Stimulated activated CD4-positive, alpha-beta T cell treated with anti-CD3 and anti-CD28 coated beads, Interleukin-15, amount 100 ng/mL, for 1 hour (primary cell): ENCODE measurements around the gene HOXB3.

Experiments used
- DNase-seq, 2 donors: peaks; one replicate each; pipeline ENCODE4 v3.0.0-alpha.2; 2020; ENCODE audit warnings: low read depth in 1 of 2, low spot score in 1 of 2

The HOXB3 gene

DNA sequence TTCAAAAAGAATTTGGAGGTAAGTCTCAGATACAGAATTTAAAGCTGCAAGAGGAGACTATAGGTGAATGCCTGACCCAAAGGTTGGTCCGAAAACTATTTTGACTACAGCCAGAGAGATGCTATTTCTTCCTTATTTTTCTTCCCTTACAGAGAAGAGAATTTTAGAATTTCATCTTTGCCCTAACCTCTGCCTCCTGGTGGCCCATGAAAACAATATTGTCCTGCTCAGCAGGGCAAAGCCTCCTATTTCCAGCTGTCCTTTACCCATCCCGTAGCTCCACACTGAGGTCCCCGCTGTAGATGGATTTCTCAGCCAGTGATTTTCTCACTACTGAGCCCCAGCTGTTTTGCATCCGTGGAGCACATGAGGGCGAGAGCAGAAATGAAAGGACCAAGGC is 83.8 kb downstream of the HOXB3 start:
- no peak for DNase-seq

DNA sequence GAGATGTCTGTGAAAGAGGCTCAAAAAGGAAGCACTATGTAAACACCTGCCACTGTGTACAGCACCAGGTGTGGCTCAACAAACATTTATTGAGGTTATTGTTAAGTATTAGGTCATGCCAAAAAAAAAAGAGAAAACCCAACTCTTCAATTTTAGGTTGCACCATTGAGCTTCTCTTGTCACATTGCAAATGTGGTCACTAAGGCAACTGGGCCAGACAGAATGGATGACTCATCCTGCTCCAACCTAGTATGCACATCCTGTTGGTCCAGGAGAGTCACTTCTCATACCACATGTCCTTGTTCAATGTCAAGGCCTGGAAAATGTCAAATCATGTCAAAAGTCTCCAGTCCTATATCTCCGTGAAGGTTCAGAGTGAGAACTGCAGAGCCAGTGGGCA is 84.3 kb downstream of the HOXB3 start:
- peak in 1 of 2 donors; percentile 22 for DNase-seq

GRCh38 chr17:48504953-48505352 is 85.1 kb downstream of the HOXB3 start:
- no peak for DNase-seq

DNA sequence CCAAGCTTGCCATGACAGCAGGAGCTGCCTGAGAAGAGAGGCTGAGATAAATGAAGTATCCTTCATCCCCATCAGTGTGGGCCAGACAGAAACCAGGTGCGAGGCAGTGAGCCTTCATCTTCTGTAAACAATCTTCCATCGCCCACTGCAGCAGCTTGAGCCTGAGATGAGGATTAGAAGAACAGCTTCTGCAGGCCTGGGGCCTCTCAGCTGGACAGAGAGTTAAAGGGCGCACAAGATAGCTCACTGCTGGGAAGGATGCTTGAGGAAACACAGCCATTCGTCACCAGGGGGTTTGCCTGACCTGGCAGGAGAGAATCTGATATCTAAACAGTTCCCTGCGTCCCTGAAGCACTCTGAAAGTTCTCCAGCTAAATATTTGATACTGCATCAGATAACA is 86.3 kb downstream of the HOXB3 start:
- no peak for DNase-seq

GRCh38 chr17:48502901-48503300 is 87.1 kb downstream of the HOXB3 start:
- no peak for DNase-seq

- no peak for DNase-seq
Measured at GRCh38 chr17:48502312-48502711, 87.7 kb downstream of the HOXB3 start.

DNA sequence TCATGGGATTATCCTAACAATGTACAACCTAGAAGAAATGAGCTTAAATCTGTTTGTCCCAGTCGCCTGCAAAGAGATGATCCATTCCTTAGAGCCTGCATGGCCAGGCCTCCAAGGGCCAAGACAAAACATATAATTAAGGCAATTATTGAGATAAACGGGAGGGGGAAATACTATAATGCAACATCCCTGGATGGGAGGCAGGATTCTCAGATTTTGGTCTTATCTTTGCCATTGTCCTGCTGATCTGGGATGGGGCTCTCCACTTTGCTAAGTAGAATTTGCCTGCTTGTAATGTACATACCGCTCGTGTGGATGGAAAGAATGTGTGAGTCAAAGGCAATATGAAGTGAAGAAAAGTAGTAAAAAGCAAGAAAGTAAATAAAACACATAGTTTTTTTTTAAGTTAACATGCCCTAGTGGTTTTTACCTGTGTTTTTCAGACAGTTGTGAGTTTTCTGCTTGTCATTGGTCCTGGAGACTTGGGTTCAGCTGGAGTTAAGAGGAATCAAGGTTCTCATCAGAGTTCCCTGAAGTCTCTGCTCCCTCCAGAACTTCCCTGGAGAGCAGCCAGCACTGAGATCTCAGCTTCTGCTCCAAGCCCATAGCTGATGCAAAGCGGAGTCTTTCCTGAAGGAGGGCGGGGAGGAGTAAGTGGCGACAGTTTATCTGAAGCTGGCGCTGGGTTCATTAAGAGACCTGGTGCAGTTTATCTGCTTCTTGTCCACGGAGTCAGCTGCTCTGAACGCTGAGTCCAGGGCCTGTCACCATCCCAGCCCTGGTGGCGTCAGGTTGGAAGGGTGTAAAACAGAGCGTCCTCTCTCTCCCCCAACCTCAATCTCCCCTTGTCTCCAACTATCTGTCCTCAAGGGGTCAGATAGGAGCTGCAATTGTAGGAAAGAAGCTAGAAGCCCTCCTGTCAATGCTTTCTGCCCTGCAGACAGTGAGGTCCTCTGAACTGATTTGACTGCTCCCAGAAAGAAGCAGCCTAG is 89.3 kb downstream of the HOXB3 start:
- DNase-seq = no peak

GRCh38 chr17:48499735-48500434 is 90.2 kb downstream of the HOXB3 start:
- no peak for DNase-seq

DNA sequence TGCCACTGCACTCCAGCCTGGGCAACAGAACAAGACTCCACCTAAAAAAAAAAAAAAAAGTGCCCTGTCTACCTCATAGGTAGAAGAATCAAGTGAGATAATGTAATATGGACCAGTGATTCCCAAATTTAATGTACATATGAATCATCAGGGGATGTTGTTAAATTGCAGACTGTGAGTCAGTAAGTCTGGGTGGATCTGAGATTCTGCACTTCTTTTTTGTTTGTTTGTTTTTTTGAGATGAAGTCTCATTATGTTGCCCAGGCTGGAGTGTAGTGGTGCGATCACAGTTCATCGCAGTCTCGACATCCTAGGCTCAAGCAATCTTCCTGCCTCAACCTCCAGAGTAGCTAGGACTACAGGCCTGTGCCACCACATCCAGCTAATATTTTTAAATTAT is 90.8 kb downstream of the HOXB3 start:
- DNase-seq = no peak
